Measurements from ENCODE around the gene CENPF.

- TF ChIP-seq, protein P1, sequence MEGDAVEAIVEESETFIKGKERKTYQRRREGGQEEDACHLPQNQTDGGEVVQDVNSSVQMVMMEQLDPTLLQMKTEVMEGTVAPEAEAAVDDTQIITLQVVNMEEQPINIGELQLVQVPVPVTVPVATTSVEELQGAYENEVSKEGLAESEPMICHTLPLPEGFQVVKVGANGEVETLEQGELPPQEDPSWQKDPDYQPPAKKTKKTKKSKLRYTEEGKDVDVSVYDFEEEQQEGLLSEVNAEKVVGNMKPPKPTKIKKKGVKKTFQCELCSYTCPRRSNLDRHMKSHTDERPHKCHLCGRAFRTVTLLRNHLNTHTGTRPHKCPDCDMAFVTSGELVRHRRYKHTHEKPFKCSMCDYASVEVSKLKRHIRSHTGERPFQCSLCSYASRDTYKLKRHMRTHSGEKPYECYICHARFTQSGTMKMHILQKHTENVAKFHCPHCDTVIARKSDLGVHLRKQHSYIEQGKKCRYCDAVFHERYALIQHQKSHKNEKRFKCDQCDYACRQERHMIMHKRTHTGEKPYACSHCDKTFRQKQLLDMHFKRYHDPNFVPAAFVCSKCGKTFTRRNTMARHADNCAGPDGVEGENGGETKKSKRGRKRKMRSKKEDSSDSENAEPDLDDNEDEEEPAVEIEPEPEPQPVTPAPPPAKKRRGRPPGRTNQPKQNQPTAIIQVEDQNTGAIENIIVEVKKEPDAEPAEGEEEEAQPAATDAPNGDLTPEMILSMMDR (IDR thresholded peaks at IDR 0.05): no peak
- no peak for TF ChIP-seq ZFX (IDR thresholded peaks at IDR 0.05; ENCODE audit: borderline replicate concordance)
These were observed 19.0 kb upstream of the CENPF start for GRCh38 chr1:214583824-214584554.
